RCC 7860 (cell line): Measurements from ENCODE around the gene TENM3.

Source experiments
- DNase-seq: peaks from one replicate; pipeline ENCODE4 v3.0.0-alpha.2; 2015; ENCODE audit warnings: low spot score
- FAIRE-seq: peaks from 2 replicates; lab custom pipeline; 2012; peaks lifted over from hg19 to GRCh38; lab: Jason Lieb, UNC

TENM3 gene

DNA sequence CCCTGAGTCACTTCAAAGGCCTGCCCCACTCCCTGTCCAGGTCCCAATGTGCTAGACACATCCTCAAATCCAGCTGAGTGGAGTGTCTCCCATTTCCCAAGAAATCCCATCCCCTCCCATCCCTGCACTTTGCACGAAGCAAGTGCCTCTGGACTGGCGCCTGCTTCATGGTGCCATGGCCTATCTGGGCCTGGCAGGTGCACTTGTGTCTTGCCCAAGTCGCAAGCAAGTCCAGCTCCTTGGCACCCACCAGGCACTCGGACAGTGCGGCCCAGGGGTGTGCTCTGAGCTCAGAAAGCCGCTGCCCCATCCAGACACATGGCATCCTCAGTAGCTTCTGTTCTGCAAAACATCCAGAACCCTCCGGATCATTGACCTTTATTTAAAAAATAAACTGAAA lies 576.5 kb downstream of the TENM3 start:
- no peak for DNase-seq
- FAIRE-seq, result no peak

DNA sequence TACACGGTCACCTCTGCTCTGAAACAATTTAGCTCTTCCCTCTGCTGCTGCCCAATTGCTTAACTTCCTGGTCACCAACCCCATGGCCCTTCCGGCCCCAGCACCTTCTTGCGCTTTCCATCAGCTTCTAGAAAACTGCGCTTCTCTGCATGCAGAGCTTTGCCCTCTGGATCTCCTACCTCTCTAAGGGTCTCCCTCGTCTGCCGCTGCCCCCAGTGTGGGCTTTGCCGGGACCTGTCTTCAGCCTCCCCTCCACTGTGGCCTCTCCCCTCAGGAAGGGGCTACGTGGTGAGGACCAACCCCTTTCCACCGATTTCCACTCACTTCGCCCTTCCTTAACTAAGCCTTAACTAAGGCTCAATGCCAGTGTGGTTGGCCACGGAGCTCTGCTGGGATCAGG lies 579.4 kb downstream of the TENM3 start:
- FAIRE-seq, result no peak
- DNase-seq, result no peak

DNA sequence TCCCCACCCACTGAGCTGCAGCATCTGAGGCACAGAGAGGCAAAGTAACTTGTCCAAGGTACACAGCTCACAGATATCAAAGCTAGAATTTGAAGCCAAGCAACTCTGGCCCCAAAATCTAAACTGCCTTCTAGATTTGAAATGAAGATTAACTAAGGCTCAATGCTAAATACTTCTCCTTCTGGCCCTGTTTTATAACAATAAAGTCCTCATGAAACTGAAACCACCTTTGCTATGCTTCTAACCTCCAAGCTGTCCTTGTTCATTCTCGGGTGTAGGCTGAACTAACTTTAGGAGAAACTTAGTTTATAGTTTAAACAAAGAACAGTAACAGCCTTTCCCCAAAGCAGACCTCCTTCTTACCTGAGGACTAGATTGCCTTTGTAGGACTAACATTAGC lies 580.4 kb downstream of the TENM3 start:
- DNase-seq (no peak), FAIRE-seq (no peak)

DNA sequence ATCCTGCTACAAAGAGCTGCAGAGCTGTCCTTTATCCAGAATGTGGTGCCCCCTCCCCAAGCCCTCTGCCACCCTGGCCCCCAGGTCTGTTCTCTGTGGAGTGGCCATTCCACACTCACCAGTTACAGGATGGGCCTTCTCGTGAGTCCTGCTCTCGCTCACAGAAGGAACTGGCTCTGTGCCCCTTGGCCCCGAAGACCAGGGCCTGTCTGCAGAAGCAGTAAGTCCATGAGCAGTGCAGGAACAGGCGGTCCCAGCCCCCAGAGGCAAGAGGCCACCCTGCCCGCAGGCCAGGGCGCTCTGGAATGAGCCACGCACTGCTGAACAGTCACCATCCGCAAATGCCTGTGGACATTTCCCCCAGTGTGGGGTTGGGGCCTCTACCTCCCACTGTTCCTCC lies 581.8 kb downstream of the TENM3 start:
- DNase-seq, result no peak
- FAIRE-seq, result no peak

DNA sequence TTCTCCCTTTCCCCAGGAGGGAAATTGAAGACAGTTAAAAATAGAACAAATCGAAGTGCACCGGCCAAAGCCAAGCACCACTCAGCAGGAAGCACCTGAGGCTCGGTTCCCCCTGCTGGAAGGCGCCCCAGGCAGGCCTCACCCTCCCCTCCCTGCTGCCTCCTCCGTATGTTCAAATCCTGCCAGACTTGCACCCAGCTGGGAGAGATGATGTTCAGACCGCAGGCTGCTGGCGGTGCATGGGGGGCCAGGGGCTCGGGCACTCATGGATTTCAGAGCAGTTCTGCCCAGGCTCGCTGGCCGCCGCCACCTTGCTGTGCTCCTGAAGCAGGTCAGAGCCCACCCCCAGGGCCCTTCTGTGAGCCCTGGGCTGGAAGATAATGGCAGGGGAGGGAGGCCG lies 582.6 kb downstream of the TENM3 start:
- FAIRE-seq, result no peak
- DNase-seq, result no peak

DNA sequence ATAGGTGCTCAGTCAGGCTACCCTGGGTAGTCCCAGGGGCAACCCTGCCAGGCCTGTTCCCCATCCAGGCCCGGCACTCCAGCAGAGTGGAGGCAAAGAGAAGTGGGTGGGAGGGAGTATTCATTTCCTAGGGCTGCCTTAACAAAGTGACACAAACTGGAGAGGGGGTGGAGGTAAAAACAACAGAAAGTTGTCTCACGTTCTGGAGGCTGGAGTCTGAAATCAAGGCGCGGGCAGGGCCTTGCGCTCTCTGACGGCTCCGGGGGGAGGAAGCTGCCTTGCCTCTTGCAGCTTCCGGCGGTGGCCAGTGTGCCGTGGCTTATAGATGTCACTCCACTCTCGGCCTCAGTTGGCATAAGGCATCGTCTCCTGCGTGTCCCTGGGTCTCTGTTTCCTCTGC lies 583.2 kb downstream of the TENM3 start:
- no peak for DNase-seq
- no peak for FAIRE-seq

DNA sequence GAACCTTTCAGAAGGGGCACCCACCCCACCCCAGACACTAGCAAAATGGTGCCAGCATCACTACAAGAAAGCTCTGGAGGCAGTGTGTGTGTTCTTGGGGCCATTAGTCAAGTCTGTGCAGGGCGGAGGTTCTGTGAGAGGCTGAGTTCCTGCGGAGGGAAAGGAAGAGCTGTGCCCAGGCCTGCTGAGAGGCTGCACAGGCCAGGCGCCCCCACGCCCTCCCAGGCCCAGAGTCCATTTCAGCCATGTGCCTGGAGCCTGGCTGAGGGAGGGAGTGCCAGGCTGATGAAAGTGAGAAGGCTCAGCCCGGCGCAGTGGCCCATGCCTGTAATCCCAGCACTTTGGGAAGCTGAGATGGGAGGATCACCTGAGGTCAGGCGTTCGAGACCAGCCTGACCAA lies 584.0 kb downstream of the TENM3 start:
- DNase-seq (no peak), FAIRE-seq (no peak)

DNA sequence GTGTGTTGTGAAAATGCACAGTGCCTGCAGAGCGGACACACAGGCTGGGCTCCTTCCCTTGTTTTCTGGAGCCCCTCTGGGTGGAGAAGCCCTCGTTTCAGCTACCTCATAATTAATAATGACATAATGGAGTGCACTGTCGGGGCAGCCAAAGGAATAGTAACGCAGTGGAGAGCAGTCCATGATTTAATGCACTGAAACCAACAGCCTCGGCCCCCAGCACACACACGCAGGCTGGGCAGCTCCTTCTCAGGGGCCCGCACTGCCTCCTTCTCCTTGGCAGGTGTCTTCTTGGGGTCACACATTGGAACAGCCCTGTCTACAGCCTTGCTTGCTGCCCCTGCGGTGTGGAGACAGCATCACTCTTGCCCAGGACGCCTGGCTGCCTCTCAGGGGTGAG lies 584.8 kb downstream of the TENM3 start:
- no peak for FAIRE-seq
- DNase-seq, result no peak

DNA sequence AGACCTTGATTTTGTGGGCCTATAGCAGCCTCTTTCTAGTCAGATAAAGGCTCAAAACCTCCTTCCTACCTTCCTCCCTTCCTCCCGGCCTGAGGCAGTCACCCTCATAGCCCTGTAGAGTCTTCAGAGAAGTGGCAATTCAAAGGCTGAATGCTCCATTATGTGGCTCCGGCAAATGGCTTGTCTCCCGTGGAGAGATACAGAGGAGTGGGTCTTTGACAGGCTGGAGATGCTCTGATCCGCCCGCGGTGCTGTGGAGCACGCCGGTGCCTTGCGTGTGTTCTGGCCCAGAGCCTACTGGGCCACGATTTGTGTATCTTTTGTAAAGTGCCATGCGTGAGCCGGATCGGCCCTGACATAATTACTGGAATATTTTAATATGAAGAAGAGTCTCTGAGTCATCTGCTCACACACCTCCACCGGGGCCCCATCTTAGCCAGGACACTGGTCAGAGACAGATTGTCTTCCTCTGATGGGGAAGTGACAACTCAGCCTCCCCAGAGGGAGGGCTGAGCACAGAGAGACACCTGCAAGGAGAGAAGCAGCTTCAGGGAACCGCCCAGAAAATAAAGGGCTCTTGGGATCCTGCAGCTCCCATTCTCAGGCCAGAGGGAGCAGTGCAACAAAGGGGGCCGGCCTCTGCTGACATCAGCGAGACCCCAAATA lies 585.3 kb downstream of the TENM3 start:
- FAIRE-seq (no peak), DNase-seq (no peak)

DNA sequence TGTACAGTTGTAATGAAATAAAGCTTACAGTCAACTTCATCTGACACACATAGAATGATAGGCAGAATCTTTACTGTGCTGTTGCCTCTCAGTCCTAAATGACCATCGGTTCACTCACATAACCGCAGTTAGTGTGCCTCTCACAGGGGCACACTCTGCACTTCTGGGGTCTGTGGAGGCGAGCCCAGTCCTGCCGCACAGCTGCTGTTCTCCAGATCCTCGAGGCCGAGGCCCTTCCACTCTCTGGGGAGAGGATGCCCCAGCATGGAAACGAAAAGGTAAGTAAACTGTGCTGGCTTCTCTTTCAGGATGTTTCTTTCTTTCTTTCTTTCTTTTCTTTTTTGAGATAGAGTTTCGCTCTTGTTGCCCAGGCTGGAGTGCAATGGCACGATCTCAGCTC lies 586.0 kb downstream of the TENM3 start:
- DNase-seq, result no peak
- no peak for FAIRE-seq

DNA sequence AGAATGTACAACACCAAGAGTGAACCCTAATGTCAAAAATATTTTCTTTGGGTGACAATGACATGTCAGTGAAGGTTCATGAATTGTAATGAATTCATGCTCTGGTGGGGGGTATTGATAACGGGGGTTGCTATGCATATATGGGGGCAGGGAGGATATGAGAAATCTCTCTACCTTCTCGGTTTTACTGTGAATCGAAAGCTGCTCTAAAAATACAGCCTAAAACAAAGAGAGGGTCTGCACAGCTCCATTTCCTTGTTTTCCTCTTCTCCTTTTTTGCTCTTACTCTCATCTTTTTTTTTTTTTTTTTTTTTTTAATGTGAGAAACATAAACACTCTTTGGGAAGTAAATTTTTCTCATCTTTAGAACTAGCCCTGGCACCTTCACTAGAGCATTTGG lies 588.2 kb downstream of the TENM3 start:
- no peak for FAIRE-seq
- no peak for DNase-seq

DNA sequence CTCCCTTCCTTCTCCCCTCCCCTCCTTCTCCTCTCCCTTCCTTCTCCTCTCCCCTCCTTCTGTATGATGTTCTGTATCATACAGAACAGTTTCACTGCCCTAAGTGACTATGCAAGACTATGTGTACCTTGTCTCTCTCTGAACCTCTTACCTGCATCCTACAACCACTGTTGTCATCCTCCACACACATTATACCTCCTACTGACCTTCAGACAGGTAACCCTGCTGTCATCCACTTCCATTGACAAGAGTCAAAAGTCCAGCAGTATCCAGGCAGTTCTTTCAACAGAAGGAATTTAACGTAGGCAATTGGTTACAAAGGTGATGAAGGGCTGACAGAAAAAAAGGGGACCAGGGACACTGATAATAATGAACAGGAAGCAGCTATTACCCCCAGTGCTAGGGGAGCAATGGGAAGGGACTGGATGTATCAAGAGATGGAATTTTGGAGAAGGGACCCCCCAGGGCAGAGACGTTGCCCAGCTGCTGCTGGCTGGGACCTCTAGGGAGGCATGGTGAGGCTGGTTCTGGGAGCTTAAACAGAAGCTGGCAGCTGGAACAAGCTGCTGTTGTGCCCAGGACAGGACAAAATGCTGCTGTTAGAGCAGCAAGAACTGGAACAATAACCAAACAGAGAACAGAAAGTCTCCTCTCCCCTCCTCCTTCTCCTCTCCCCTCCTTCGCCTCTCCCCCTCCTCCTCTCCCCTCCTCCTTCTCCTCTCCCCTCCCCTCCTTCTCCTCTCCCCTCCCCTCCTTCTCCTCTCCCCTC lies 589.3 kb downstream of the TENM3 start:
- DNase-seq (no peak), FAIRE-seq (no peak)

DNA sequence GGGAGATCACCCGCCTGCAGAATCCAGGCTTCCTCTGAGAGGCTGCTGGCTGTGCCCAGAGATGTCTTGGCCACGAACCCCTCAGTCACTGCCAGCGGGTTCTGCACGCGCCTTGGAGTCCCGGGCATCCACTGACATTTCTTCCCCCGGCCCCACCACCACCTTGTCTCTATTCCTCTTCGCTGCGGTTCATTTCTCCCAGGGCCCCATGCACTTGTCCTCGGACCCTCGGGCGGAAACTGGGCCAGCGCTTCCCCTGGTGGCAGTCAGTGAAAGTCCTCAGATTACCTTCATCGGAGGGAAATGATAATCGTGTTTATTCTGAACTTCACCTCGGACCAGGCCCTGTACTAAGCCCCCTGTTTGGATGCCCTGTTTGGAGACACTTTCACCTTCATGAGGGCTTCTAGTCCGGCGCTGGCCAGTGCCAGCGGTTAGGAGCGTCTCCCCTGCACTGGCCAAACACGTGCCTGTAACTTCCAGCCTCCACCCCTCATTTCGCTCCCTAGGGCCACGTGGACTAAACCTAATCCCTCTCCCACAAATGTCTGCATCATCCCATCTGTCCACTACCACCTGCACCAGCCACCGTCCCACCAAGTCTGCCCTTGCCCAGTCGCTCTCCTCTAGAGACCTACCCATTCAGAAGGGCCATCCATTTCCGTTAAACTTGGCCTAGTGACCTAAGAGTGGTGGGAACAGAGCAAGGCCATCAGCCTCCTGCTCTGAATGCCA lies 592.0 kb downstream of the TENM3 start:
- DNase-seq (no peak), FAIRE-seq (no peak)

DNA sequence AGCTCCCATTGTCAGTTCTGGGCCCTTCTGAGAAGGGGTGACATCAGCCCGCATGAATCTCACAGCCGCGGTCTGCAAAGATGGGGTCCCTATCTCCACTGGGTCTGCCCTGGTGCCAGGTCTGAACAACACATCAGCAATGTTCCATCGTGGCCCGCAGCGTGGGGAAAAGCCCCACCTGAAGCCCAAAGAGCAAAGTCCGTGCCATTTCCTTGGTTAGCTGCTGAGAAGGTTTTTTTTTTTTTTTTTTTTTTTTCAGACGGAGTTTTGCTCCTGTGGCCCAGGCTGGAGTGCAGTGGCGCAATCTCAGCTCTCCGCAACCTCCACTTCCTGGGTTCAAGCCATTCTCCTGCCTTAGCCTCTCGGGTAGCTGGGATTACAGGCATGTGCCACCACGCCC lies 594.6 kb downstream of the TENM3 start:
- FAIRE-seq (no peak), DNase-seq (no peak)

DNA sequence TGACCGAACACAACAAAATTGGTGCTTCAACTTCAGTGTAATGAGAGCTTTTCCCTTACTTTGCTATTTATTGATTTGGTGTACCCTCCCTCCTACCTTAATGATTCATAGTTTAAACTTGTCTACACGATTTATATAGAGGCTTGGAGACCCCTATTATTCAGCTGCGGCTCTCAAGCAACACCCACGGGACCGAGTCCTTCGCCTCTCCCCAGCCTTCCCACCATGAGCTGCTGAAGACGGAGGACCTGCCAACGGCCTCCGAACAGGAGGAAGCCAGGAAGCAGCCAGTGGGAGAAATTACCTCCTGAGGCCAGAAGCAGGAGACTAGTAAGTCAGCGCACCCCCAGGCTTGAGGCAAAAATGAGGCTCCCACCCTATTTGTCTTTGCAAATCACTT lies 595.3 kb downstream of the TENM3 start:
- DNase-seq, result no peak
- no peak for FAIRE-seq

DNA sequence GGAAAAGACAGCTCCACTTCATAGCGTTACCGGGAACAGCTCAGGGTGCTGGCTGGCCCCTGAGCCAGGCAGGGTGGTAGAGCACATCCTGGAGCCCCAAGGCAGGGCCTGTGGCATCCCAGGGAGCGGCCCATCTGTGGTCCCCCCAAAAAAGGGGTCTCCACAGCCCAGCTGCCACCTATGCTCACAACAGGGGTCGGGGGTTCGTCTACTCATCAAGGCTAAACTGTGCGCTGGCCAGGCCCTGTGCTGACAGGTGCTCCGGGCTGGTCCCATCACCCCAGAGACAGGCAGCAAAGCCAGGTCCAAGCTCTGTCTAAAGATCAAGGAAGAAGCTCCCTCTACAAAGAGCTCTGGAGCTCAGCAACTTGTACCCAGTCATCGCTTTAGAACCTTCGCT lies 596.1 kb downstream of the TENM3 start:
- no peak for FAIRE-seq

DNA sequence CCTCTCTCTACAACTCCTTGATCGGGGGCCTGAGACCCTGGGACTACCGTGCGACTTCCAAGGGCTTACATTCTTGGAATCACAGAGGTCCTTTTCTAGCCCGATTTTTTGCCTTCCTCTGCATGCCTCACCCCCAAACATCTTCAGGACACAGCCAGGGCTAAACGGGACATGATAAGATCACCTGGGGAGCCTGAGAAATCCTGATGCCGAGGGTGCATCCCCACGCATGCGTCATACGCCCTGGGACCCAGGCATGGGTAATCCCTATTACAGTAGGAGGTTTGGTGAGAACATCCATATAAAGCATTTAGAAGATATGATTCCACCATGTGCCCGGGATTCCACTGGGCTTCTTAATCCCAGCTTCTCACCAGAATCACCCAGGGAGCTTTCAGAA lies 596.9 kb downstream of the TENM3 start:
- DNase-seq (no peak), FAIRE-seq (no peak)

More for the DNA sequence above, 596.1 kb downstream of the TENM3 start:
- DNase-seq, result no peak

DNA sequence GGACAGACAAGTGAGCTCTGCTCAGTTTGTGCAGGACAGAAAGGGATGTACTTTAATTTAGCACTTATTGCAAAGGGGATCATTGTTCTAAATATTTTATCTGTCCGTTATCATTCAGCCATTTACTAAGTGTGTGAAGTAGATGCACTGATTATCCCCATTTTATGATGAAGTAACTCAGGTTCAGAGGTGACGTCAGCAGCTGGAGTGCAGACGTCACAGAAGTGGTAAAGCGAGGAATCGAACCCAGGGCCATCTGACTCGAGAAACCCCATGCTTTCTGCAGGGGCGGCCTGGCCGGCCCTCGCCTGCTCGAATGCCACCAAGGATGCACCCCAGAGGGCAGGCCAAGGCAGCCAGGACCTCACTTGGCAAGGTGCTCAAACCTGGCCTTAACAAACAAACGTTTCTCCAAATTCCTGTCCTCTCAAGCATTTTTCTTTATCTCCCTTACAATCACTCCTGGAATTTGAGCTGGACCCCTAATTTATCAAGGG lies 599.0 kb downstream of the TENM3 start:
- no peak for DNase-seq
- no peak for FAIRE-seq

DNA sequence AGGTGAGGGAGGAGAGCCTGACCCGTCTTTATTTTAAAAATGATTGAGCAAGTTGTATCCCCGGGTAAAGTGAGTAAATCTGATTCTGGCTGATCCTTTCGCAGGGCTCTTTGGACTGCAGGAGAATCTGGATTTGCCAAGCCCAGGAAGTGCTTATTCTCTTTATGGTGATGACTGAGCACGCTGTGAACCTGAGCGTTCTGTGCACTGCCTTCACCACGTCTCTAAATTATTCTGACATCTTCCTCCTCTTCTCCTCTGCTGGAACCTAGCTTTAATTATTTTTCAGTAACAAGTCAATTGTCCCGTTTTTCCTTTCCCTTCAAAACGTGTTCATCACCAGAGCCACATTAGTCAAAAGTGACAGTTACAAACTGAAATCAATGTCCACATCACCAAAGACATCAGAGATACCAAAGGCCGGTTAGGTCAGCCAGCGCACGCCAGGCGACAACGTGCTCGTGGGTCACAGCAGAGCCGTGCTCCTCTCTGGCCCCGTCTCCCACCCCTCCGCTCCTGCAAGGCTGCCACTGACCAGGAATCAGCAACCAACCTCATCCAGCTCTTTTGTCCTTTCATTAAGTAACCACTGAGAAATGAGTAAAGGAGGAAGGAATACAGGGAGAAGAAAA lies 599.7 kb downstream of the TENM3 start:
- DNase-seq (no peak), FAIRE-seq (no peak)

DNA sequence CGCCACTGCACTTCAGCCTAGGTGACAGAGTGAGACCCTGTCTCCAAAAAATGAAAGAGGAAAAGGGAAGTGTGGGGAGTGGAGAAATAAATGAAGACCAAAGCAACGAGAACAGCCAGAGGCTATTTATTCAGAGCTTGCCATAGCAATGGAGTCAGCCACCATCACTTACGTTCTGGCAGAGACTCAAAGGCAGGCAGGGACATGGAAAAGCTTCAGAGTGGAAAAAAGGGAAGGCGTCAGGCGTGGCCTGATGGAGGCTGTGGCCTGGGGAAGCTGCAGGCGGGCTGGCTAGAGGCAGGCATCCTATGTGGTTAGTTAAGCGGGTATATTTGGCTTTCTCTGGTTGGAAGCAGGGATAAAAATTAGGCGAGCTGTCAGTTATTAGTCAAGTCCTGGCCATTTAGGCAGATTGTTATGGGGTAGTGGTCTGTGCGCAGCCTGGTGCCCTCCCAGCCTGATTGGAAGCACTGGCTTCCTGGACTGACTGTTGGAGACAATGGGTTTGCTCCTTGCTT lies 600.7 kb downstream of the TENM3 start:
- no peak for DNase-seq
- no peak for FAIRE-seq

DNA sequence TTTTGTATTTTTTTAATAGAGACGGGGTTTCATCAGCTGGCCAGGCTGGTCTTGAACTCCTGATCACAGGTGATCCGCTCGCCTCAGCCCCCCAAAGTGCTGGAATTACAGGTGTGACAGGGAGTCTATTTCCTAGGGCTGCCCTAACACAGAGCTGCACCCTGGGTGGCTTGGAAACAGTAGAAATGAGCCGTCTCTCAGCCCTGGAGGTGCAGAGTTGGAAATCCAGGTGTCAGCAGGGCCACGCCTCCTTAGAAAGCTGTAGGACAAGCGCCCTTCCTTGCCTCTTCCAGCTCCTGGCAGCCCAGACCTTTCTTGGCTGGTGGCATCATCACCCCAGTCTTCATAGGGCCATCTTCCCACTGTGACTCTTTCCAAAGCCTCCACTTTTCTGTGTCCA lies 602.4 kb downstream of the TENM3 start:
- FAIRE-seq (no peak), DNase-seq (no peak)
